ENCODE data around the gene ATP6V1G2.

ATP6V1G2 gene

GRCh38 chr6:31575952-31576685 lies 29.7 kb upstream of the ATP6V1G2 start:
- no peak for DNase-seq (ENCODE audit: low read depth)

- DNase-seq (ENCODE audit: low read depth) = peak; percentile 78
Observed at GRCh38 chr6:31575335-31575901, 29.0 kb upstream of the ATP6V1G2 start, which contains the start of gene TNF. TSS of gene TNF (plus strand) at chr6:31575565. CDS start at chr6:31575742, 177 bp downstream.

GRCh38 chr6:31574106-31575061 lies 28.0 kb upstream of the ATP6V1G2 start:
- no peak for DNase-seq (ENCODE audit: low read depth)

GRCh38 chr6:31573239-31574105 lies 27.1 kb upstream of the ATP6V1G2 start:
- DNase-seq (ENCODE audit: low read depth) = no peak

DNA sequence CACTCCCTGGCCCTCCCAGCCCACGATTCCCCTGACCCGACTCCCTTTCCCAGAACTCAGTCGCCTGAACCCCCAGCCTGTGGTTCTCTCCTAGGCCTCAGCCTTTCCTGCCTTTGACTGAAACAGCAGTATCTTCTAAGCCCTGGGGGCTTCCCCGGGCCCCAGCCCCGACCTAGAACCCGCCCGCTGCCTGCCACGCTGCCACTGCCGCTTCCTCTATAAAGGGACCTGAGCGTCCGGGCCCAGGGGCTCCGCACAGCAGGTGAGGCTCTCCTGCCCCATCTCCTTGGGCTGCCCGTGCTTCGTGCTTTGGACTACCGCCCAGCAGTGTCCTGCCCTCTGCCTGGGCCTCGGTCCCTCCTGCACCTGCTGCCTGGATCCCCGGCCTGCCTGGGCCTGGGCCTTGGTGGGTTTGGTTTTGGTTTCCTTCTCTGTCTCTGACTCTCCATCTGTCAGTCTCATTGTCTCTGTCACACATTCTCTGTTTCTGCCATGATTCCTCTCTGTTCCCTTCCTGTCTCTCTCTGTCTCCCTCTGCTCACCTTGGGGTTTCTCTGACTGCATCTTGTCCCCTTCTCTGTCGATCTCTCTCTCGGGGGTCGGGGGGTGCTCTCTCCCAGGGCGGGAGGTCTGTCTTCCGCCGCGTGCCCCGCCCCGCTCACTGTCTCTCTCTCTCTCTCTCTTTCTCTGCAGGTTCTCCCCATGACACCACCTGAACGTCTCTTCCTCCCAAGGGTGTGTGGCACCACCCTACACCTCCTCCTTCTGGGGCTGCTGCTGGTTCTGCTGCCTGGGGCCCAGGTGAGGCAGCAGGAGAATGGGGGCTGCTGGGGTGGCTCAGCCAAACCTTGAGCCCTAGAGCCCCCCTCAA lies 25.9 kb upstream of the ATP6V1G2 start, which contains the start of gene LTA:
TSS of gene LTA (plus strand) at position 249 of the 871 bp plus-strand sequence. CDS start at position 703, 454 bp downstream.
- peak; percentile 72 for DNase-seq (ENCODE audit: low read depth)

- DNase-seq (ENCODE audit: low read depth) = no peak
Observed at GRCh38 chr6:31569861-31570536, 23.6 kb upstream of the ATP6V1G2 start.

GRCh38 chr6:31568537-31568961 lies 22.1 kb upstream of the ATP6V1G2 start:
- peak; percentile 61 for DNase-seq (ENCODE audit: low read depth)

- no peak for DNase-seq (ENCODE audit: low read depth)
Observed at GRCh38 chr6:31567531-31568370, 21.3 kb upstream of the ATP6V1G2 start.

DNA sequence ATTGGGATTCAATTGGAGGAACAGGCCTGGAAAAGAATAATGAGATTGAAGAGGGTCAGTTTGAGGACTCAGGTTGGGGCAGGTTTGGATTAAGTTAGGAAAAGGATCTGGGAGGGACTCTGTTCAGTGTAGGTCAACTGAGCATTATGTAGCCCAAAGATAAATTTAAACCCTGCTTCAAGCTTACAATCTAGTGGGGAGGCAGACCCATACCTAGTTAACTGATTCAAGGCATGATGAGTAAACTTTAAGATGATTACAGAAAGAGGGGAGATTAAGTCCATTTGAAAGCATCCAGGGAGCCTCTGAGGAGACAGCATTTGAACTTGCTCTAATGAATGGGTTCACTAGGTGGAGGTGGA lies 14.3 kb upstream of the ATP6V1G2 start:
- no peak for DNase-seq (ENCODE audit: low read depth)

GRCh38 chr6:31559958-31560696 lies 13.7 kb upstream of the ATP6V1G2 start:
- DNase-seq (ENCODE audit: low read depth) = no peak

- no peak for DNase-seq (ENCODE audit: low read depth)
Observed at GRCh38 chr6:31559606-31559957, 13.2 kb upstream of the ATP6V1G2 start.

DNA sequence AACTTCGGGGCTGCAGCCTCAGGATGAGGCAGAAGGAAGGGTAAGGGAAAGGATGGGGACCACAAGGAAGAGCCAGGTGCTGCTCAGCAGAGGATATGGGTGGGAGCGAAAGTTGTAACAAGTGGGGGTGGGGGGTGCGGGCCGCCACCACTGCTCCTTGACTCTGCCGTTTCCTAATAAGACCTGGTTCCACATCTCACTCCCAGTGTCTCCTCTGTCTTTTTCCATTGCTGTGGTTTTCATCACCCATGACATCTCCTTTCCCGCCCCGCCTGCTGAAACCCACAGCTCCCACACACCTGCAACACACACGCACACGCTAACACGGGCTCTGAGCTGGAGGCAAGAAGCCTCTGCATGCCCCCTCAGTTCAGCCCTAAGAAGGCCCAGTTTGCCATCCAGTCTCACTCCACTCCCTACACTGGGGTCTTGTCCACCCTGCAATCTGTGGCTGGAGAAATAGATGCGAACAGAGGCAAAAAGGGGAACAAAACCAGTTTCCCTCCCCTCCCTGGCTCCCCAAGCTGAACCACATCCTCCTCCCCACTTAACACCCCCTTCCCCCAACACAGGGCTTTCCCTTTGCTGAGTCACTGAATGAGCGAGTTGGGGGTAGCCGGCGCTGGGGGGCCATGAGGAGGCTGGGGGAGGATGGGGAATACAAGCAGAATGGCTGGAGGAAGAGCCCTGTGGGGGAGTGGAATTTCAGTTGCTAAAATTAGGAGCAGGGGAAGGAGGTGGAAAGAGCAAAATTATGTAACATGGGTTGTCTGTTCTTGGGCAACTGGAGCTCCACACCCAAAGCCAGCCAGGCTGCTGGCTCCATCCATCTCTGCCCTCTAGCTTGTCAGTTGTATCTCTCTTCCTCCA lies 12.5 kb upstream of the ATP6V1G2 start:
- peak; percentile 66 for DNase-seq (ENCODE audit: low read depth)

GRCh38 chr6:31558318-31558625 lies 11.9 kb upstream of the ATP6V1G2 start:
- no peak for DNase-seq (ENCODE audit: low read depth)

- DNase-seq (ENCODE audit: low read depth) = no peak
Observed at GRCh38 chr6:31557443-31558317, 11.3 kb upstream of the ATP6V1G2 start.

DNA sequence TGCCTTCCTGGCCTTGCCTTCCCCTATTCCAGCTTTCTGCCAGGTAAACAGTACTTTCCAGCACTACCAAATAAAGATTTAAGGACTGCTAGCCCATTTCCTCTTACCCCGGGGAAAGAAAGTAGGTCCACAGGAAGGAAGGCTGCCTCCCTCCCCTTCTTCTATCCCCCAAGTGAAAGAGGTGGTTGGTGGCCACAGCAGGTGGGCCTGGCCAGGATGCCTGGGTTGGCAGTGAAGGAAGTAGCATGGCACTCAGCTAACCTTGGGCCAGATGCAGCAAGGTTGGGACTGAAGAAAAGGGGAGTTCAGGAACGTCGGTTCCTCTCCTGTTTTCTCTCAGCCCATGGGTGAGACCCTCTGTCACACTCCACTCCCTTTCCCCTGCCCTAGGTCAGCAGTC lies 9.9 kb upstream of the ATP6V1G2 start:
- DNase-seq (ENCODE audit: low read depth) = no peak

DNA sequence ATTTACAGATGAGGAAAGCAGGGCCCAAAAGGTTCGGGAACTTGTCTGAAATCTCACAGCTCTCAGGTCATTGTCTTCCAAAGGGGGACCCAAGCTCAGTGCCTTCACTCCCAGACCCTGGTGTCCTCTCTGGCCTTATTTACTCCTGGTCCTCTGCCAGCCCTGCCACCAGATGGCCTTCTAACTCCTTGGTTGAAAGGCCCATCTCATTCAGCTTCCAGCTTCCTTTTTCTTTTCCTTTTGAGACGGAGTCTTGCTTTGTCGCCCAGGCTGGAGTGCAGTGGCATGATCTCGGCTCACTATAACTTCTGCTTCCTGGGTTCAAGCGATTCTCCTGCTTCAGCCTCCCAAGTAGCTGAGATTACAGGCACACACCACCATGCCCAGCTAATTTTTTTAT lies 5.0 kb upstream of the ATP6V1G2 start:
- DNase-seq (ENCODE audit: low read depth) = peak; percentile 53

DNA sequence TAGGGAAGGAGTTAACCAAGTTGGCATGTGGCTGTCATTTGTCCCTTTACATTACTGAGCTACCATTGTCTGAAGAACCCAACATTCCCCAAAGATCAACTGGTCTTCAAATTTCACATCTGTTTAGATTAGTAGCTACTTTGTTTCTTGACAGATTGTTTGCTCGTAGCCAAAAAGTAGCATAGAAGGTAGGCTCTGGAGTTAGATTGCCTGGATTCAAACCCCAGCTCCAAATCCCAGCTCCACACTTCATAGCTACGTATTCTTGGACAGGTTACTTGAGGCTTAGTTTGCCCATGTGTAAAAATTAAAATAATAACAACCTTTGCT lies 2.1 kb upstream of the ATP6V1G2 start:
- DNase-seq (ENCODE audit: low read depth) = no peak

Data from activated T-helper 9 cell treated with anti-CD3 and anti-CD28 coated beads, Interleukin-2, amount 50 U/mL, for 16 hours (primary cell).